Measurements from ENCODE around the gene RAD51. TPM values are rescaled to one million over a fixed set of nuclear protein-coding genes. Genes with fewer than 3 reads are reported as not detected.
A peak's percentile ranks its signal among the peaks of the same experiment; 100 is the strongest.

RAD51 gene
- total and polyA plus RNA-seq, 9 of the 15 experiments (the other 6 are each of a cell fraction or from before 2014, with no cell fraction given), result 16.0 to 63.8 (median 34.6) TPM

GRCh38 chr15:40694688-40695468 lies at the start of gene RAD51 (continued):
- TF ChIP-seq EP300 (IDR thresholded peaks at IDR 0.05; ENCODE audit: low read length) (no peak; the same call in 1 of the 2 replicates), ILF3 (IDR thresholded peaks at IDR 0.05; ENCODE audit: borderline replicate concordance) (no peak), SAP30 (IDR thresholded peaks at IDR 0.05; ENCODE audit: borderline replicate concordance, insufficient read depth, low read depth, low read length, poor library complexity, severe bottlenecking) (peak; percentile 100), NR2C1 (IDR thresholded peaks at IDR 0.05) (peak; percentile 69; the same call in 1 of the 2 replicates), NR2C1 (tag; IDR thresholded peaks at IDR 0.05) (peak; percentile 59; the same call in 1 of the 2 replicates), FOS (IDR thresholded peaks at IDR 0.05; ENCODE audit: extremely low read depth, insufficient read length) (no peak), E2F1 (CRISPR knock-in tag; IDR thresholded peaks at IDR 0.05) (peak; percentile 97), PML (IDR thresholded peaks at IDR 0.05; ENCODE audit: low read length) (peak; percentile 68), ZNF12 (CRISPR knock-in tag; IDR thresholded peaks at IDR 0.05) (peak; percentile 43; the same call in 1 of the 2 replicates), CBX5 (IDR thresholded peaks at IDR 0.05; ENCODE audit: borderline replicate concordance, low read depth) (no peak), ZNF318 (IDR thresholded peaks at IDR 0.05; ENCODE audit: borderline replicate concordance in 1 of 2, low read depth in 1 of 2) (no peak)
